Fibroblast of skin of scalp (primary cell): Measurements from ENCODE around the gene EHD4. TPM values are rescaled to one million over a fixed set of nuclear protein-coding genes. Genes with fewer than 3 reads are reported as not detected.

Source experiments
- DNase-seq: peaks from one replicate; pipeline ENCODE4 v3.0.0-alpha.2; 2013
- polyA plus RNA-seq, 2 experiments: library from polyadenylated mRNA; unstranded; fragments of 120-200 nt; gene quantifications; one replicate each; pipeline ENCODE4 v1.2.1, GENCODE V29; 2013; ENCODE audit not compliant: insufficient read length in 2 of 2

EHD4 gene
- 16.2 TPM for polyA plus RNA-seq (2013, experiment 1 of 2; ENCODE audit: insufficient read length)
- 16.6 TPM for polyA plus RNA-seq (2013, experiment 2 of 2; ENCODE audit: insufficient read length)

GRCh38 chr15:41972253-41973242 lies at the start of gene EHD4:
Gene EHD4 (minus strand): TSS chr15:41972557. CDS start chr15:41972494, 63 bp downstream.
- peak; percentile 100 for DNase-seq

GRCh38 chr15:42021593-42021992 lies 49.2 kb upstream of the EHD4 start:
- no peak for DNase-seq

- DNase-seq: no peak
Observed at GRCh38 chr15:42020713-42021273, 48.4 kb upstream of the EHD4 start, which contains the start of gene PLA2G4E. Gene PLA2G4E (minus strand): TSS chr15:42021042. CDS start chr15:42021030, 12 bp downstream.

- no peak for DNase-seq
Observed at GRCh38 chr15:42018306-42019224, 46.2 kb upstream of the EHD4 start.

GRCh38 chr15:42016971-42017370 lies 44.6 kb upstream of the EHD4 start:
- no peak for DNase-seq

- no peak for DNase-seq
Observed at GRCh38 chr15:42014406-42014805, 42.0 kb upstream of the EHD4 start.

GRCh38 chr15:42012928-42013482 lies 40.6 kb upstream of the EHD4 start:
- no peak for DNase-seq

- DNase-seq: no peak
Observed at GRCh38 chr15:42012241-42012640, 39.9 kb upstream of the EHD4 start.

GRCh38 chr15:42011074-42011473 lies 38.7 kb upstream of the EHD4 start:
- DNase-seq: no peak

GRCh38 chr15:42010434-42010833 lies 38.1 kb upstream of the EHD4 start:
- DNase-seq: no peak

- no peak for DNase-seq
Observed at GRCh38 chr15:42009474-42009873, 37.1 kb upstream of the EHD4 start.

- DNase-seq: no peak
Observed at GRCh38 chr15:42009022-42009421, 36.7 kb upstream of the EHD4 start.

GRCh38 chr15:42007386-42007785 lies 35.0 kb upstream of the EHD4 start:
- DNase-seq: no peak

- no peak for DNase-seq
Observed at GRCh38 chr15:42002333-42002732, 30.0 kb upstream of the EHD4 start.

- DNase-seq: no peak
Observed at GRCh38 chr15:42001236-42001635, 28.9 kb upstream of the EHD4 start.

- DNase-seq: no peak
Observed at GRCh38 chr15:41999290-42000285, 27.2 kb upstream of the EHD4 start.

GRCh38 chr15:41997845-41998244 lies 25.5 kb upstream of the EHD4 start:
- DNase-seq: no peak

- DNase-seq: no peak
Observed at GRCh38 chr15:41996921-41997592, 24.7 kb upstream of the EHD4 start.

- DNase-seq: no peak
Observed at GRCh38 chr15:41996376-41996775, 24.0 kb upstream of the EHD4 start.

GRCh38 chr15:41995476-41995855 lies 23.1 kb upstream of the EHD4 start:
- DNase-seq: no peak
